Transverse colon (tissue), 3 donors: ENCODE results near the gene NPEPL1.

Experiments
- CTCF ChIP-seq, 5 experiments: fragments of 200-600 bp in 3 of 5; fragments of 450-650 bp in 2 of 5; sonication (generic) in 3 of 5; IDR thresholded peaks; 1 replicate in 2 of 5; 2 replicates in 3 of 5; pipeline ENCODE4 v1.5.1; 2016 to 2017; ENCODE audit warnings: antibody characterized with exemption in 5 of 5, inconsistent platforms in 3 of 5, mild to moderate bottlenecking in 2 of 5, moderate library complexity in 1 of 5
- POLR2A ChIP-seq: fragments of 450-650 bp; IDR thresholded peaks from one replicate; pipeline ENCODE4 v1.6.1; 2016; ENCODE audit warnings: antibody characterized with exemption, mild to moderate bottlenecking, moderate library complexity

- TF ChIP-seq POLR2A, result no peak
- no peak for TF ChIP-seq CTCF (IDR thresholded peaks at IDR 0.05)
Observed at GRCh38 chr20:58745391-58745790, 52.8 kb downstream of the NPEPL1 start.
